Transverse colon (tissue), 4 donors: ENCODE data around the gene AARS2.

Experiments
- EP300 ChIP-seq: sonication (generic); formaldehyde crosslinking; IDR thresholded peaks from one replicate; pipeline ENCODE4 v1.6.1; 2017; ENCODE audit warnings: antibody characterized with exemption, low read depth
- POLR2A ChIP-seq: fragments of 450-650 bp; IDR thresholded peaks from one replicate; pipeline ENCODE4 v1.6.1; 2016; ENCODE audit warnings: antibody characterized with exemption, mild to moderate bottlenecking, moderate library complexity
- POLR2AphosphoS5 ChIP-seq, 3 donors: sonication (generic); formaldehyde crosslinking; IDR thresholded peaks; one replicate each; pipeline ENCODE4 v1.6.1; 2016; ENCODE audit warnings: antibody characterized with exemption in 3 of 3
- TF ChIP-seq, protein P1 (sequence below), 5 experiments: fragments of 200-600 bp in 3 of 5; fragments of 450-650 bp in 2 of 5; sonication (generic) in 3 of 5; IDR thresholded peaks; 1 replicate in 2 of 5; 2 replicates in 3 of 5; pipeline ENCODE4 v1.5.1; 2016 to 2017; ENCODE audit warnings: antibody characterized with exemption in 5 of 5, inconsistent platforms in 3 of 5, mild to moderate bottlenecking in 2 of 5, moderate library complexity in 1 of 5

DNA sequence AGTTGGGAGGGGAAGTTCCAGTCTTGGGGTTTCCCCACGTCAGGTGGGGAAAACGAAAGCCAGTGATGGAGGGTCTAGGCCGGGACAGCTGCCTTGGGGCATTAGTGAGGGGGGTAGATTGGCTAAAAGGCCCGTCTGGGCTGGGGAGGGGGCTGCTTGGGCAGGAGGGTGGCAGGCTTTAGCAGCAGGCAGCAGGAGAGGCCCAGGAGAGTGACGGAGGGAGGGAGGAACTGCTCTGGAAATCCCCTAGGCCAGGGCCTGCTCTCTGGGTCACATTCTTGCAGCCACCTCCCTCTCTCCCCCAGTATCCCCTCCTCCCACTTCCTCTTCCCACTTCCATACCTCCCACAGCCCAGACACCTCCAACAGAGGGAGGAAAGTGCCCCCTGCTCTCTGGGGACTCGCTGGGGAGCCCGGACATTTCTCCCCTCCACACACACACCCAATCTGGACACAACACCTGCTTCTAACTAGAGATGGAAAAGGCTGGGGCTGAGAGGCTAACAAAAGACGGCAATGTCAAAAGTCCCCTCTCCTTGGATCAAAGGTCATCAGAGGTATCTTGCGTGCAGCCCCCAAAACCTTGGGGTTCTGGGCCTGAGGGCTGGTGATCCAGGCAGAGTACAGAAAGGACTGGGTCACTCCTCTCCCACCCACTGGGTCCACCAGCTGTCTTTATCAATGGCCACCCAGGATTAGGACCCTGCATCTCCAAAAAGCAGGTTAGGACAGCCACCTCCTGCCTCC, 49.6 kb downstream of the AARS2 start:
- TF ChIP-seq, protein P1, sequence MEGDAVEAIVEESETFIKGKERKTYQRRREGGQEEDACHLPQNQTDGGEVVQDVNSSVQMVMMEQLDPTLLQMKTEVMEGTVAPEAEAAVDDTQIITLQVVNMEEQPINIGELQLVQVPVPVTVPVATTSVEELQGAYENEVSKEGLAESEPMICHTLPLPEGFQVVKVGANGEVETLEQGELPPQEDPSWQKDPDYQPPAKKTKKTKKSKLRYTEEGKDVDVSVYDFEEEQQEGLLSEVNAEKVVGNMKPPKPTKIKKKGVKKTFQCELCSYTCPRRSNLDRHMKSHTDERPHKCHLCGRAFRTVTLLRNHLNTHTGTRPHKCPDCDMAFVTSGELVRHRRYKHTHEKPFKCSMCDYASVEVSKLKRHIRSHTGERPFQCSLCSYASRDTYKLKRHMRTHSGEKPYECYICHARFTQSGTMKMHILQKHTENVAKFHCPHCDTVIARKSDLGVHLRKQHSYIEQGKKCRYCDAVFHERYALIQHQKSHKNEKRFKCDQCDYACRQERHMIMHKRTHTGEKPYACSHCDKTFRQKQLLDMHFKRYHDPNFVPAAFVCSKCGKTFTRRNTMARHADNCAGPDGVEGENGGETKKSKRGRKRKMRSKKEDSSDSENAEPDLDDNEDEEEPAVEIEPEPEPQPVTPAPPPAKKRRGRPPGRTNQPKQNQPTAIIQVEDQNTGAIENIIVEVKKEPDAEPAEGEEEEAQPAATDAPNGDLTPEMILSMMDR (IDR thresholded peaks at IDR 0.05), result no peak
- TF ChIP-seq POLR2AphosphoS5 (IDR thresholded peaks at IDR 0.05), result no peak
- no peak for TF ChIP-seq POLR2A
- TF ChIP-seq EP300, result no peak
